HG02840 (cell line): ENCODE measurements around the gene TAF15.

Experiments
- ATAC-seq: cut with Tn5 transposase; IDR thresholded peaks from one replicate; pipeline ENCODE4 v1.9.1; 2021; ENCODE audit warnings: mild to moderate bottlenecking, moderate library complexity, moderate number of reproducible peaks; ENCODE audit not compliant: unreplicated experiment, low FRiP score

The TAF15 gene

GRCh38 chr17:35895636-35896587 lies 86.6 kb downstream of the TAF15 start:
- ATAC-seq, result no peak
